B cell (primary cell): ENCODE measurements around the gene EHD4. TPM values are rescaled to one million over a fixed set of nuclear protein-coding genes. Genes with fewer than 3 reads are reported as not detected.
A peak's percentile ranks its signal among the peaks of the same experiment; 100 is the strongest.

Source experiments
- ATAC-seq: fragments of 200-7000 bp; cut with Tn5 transposase; one replicate; pipeline ENCODE4 v1.10.0; 2021; ENCODE audit warnings: low read depth, mild to moderate bottlenecking, moderate number of reproducible peaks, moderate library complexity
- CTCF ChIA-PET: fragments of 350-600 bp; sonication (Branson Sonifier 250); formaldehyde crosslinking; loops from one replicate; lab custom pipeline; 2021; ENCODE audit warnings: antibody characterized with exemption, inconsistent platforms; lab: Charles Lee
- POLR2A ChIA-PET: fragments of 350-600 bp; sonication (Branson Sonifier 250); formaldehyde crosslinking; loops from one replicate; lab custom pipeline; 2021; ENCODE audit warnings: antibody characterized with exemption; lab: Charles Lee
- DNase-seq: peaks from one replicate; pipeline ENCODE4 v3.0.0; 2013
- H2AFZ ChIP-seq: 2 replicates; pipeline ENCODE4 v1.6.1; 2012; ENCODE audit warnings: mild to moderate bottlenecking, low read depth, low read length; ENCODE audit not compliant: insufficient read depth, poor library complexity, severe bottlenecking
- H3K27ac ChIP-seq, 2 donors: 1 replicate in 1 of 2; 2 replicates in 1 of 2; pipeline ENCODE4 v1.5.1; 2012 to 2013; ENCODE audit warnings: low read length in 2 of 2, mild to moderate bottlenecking in 2 of 2, moderate library complexity in 1 of 2
- H3K27me3 ChIP-seq, 4 experiments: fragments of 200-600 bp in 1 of 4; sonication (generic) in 1 of 4; replicated peaks in 1 of 4; 1 replicate in 2 of 4; 2 replicates in 2 of 4; pipeline versions ENCODE4 v1.6.1 to v1.7.0; 2013 to 2016; ENCODE audit warnings: low read length in 3 of 4, mild to moderate bottlenecking in 2 of 4, mixed read lengths in 1 of 4, moderate library complexity in 1 of 4; ENCODE audit not compliant: insufficient read depth in 4 of 4, control insufficient read depth in 3 of 4; ENCODE audit errors: control extremely low read depth in 1 of 4
- H3K36me3 ChIP-seq, 2 experiments: replicated peaks in 1 of 2; 1 replicate in 1 of 2; 2 replicates in 1 of 2; pipeline versions ENCODE4 v1.6.1 to v1.7.1; 2013; ENCODE audit warnings: low read length in 1 of 2; ENCODE audit not compliant: insufficient read depth in 2 of 2, control insufficient read depth in 1 of 2; ENCODE audit errors: control extremely low read depth in 1 of 2, extremely low read depth in 1 of 2
- H3K4me1 ChIP-seq, 2 donors: fragments of 200-600 bp in 1 of 2; sonication (generic) in 1 of 2; 1 replicate in 1 of 2; 2 replicates in 1 of 2; pipeline versions ENCODE4 v1.5.1 to v1.6.1; 2013 to 2017; ENCODE audit warnings: low read length in 2 of 2; ENCODE audit not compliant: control insufficient read depth in 2 of 2, insufficient read depth in 2 of 2
- H3K4me2 ChIP-seq: replicated peaks from 2 replicates; pipeline ENCODE3; 2012; ENCODE audit warnings: mild to moderate bottlenecking, low read depth, low read length; ENCODE audit not compliant: poor library complexity, severe bottlenecking
- H3K4me3 ChIP-seq, 5 experiments: fragments of 200-600 bp in 1 of 5; sonication (generic) in 1 of 5; 1 replicate in 3 of 5; 2 replicates in 2 of 5; pipeline versions ENCODE4 v1.5.1 to v1.7.0; 2011 to 2016; ENCODE audit warnings: low read length in 4 of 5, mild to moderate bottlenecking in 4 of 5, low read depth in 2 of 5, control low read depth in 1 of 5, moderate library complexity in 1 of 5; ENCODE audit not compliant: insufficient read depth in 1 of 5; ENCODE audit errors: control extremely low read depth in 1 of 5, extremely low read depth in 1 of 5
- H3K79me2 ChIP-seq: fragments of 200-600 bp; sonication (generic); one replicate; pipeline ENCODE4 v1.6.0; 2016; ENCODE audit warnings: low read length; ENCODE audit not compliant: control insufficient read depth, insufficient read depth
- H3K9ac ChIP-seq: fragments of 200-600 bp; sonication (generic); 2 replicates; pipeline ENCODE4 v1.6.1; 2017; ENCODE audit warnings: mild to moderate bottlenecking, low read length, moderate library complexity
- H3K9me3 ChIP-seq, 3 donors: one replicate each; pipeline versions ENCODE4 v1.6.1 to v1.7.1; 2013; ENCODE audit warnings: low read length in 2 of 3; ENCODE audit not compliant: control insufficient read depth in 2 of 3, insufficient read depth in 1 of 3; ENCODE audit errors: control extremely low read depth in 1 of 3
- H4K20me1 ChIP-seq: 2 replicates; pipeline ENCODE4 v1.6.0; 2012; ENCODE audit warnings: mild to moderate bottlenecking, low read length; ENCODE audit not compliant: insufficient read depth, control insufficient read depth, poor library complexity, severe bottlenecking
- H3K27ac Mint-ChIP-seq: one replicate; pipeline ENCODE4 v1.8.0; 2021; ENCODE audit warnings: mixed read lengths
- H3K27me3 Mint-ChIP-seq: one replicate; pipeline ENCODE4 v1.8.0; 2021; ENCODE audit warnings: mixed read lengths
- H3K4me1 Mint-ChIP-seq: one replicate; pipeline ENCODE4 v1.8.0; 2021; ENCODE audit warnings: mixed read lengths
- H3K4me3 Mint-ChIP-seq: one replicate; pipeline ENCODE4 v1.8.0; 2021; ENCODE audit warnings: mixed read lengths
- H3K9me3 Mint-ChIP-seq: one replicate; pipeline ENCODE4 v1.8.0; 2022; ENCODE audit warnings: mixed read lengths; ENCODE audit not compliant: insufficient read depth
- CTCF ChIP-seq: fragments of 200-600 bp; IDR thresholded peaks from one replicate; pipeline ENCODE4 v1.8.0; 2022; ENCODE audit warnings: antibody characterized with exemption, mild to moderate bottlenecking
- EZH2 ChIP-seq: IDR thresholded peaks from 2 replicates; pipeline ENCODE4 v1.6.1; 2012; ENCODE audit warnings: borderline replicate concordance, low read depth, mild to moderate bottlenecking, moderate library complexity, low read length; ENCODE audit not compliant: insufficient read depth, poor library complexity, severe bottlenecking
- WGBS: methylation state at CpG from one replicate; pipeline ENCODE4 v1.1.5; 2013; ENCODE audit warnings: missing lambda C conversion rate; ENCODE audit not compliant: insufficient coverage; 5-methylcytosine and 5-hydroxymethylcytosine counted together
- intact Hi-C: fragments of 100-400 bp; cut with micrococcal nuclease; formaldehyde crosslinking; loops from one replicate; pipeline ENCODE4 v1.10.0; 2022
- polyA plus RNA-seq: library from polyadenylated mRNA; depleted of rRNA; stranded (reverse); fragments of >200 nt; gene quantifications from 2 replicates; pipeline ENCODE4 v1.2.3, GENCODE V29; 2012
- total RNA-seq, 2 donors: library from RNA; stranded (reverse); fragments of 120-200 nt in 1 of 2; gene quantifications; 1 replicate in 1 of 2; 2 replicates in 1 of 2; pipeline versions ENCODE4 v1.2.3 to v1.2.4, GENCODE V29; 2013 to 2022

The EHD4 gene
- total and polyA plus RNA-seq, 2 donors (not counting 1 experiment from before 2014, with no cell fraction given) = 3.1 to 12.7 TPM

GRCh38 chr15:41881550-41881919 lies 90.8 kb downstream of the EHD4 start:
- ChIA-PET POLR2A (no interaction called here), CTCF (interaction anchor here (1.4 to 1.5 kb wide), 2 partner anchors 11 to 23 kb away, joined by 4 to 5 read pairs; no protein-coding TSS in a partner anchor)
- peaks cover 17% of the 10 kb centered on the region for H3K4me1 Mint-ChIP-seq
- peak overlapping the region; percentile 28 for H2AFZ ChIP-seq
- H3K27ac Mint-ChIP-seq = no peak overlapping the region
- no peaks in the 10 kb centered on the region for H3K9me3 ChIP-seq
- H3K4me2 ChIP-seq = peak overlapping the region; percentile 57
- intact Hi-C loops = no loop called here
- TF ChIP-seq EZH2 (no peak), CTCF (no peak)
- ATAC-seq (no peak), DNase-seq (no peak)
- H4K20me1 ChIP-seq = no peaks in the 10 kb centered on the region
- WGBS = 54% methylated on average over 10 of the region's 10 CpGs
- no peak overlapping the region for H3K4me3 ChIP-seq
- peaks cover 16 to 17% of the 10 kb centered on the region in 2 donors for H3K4me1 ChIP-seq
- no peak overlapping the region for H3K9ac ChIP-seq
- peaks cover 0 to 29% (median 3%) of the 10 kb centered on the region in 4 experiments for H3K27me3 ChIP-seq
- no peaks in the 10 kb centered on the region for H3K9me3 Mint-ChIP-seq
- peak overlapping the region; percentile 64 for H3K4me3 Mint-ChIP-seq
- peaks cover 20% of the 10 kb centered on the region for H3K27me3 Mint-ChIP-seq
- no peaks in the 10 kb centered on the region for H3K79me2 ChIP-seq
- H3K27ac ChIP-seq = no peak overlapping the region
- H3K36me3 ChIP-seq = no peaks in the 10 kb centered on the region

GRCh38 chr15:41881086-41881485 lies 91.3 kb downstream of the EHD4 start:
- Histone ChIP-seq H3K36me3 (no peaks in the 10 kb centered on the region), H3K27ac (no peak overlapping the region), H3K9ac (no peak overlapping the region), H4K20me1 (no peaks in the 10 kb centered on the region), H3K4me2 (no peak overlapping the region), H3K4me1 (peaks cover 16 to 21% of the 10 kb centered on the region in 2 donors), H3K4me3 (no peak overlapping the region), H2AFZ (no peak overlapping the region), H3K9me3 (no peaks in the 10 kb centered on the region), H3K27me3 (peaks cover 0 to 29% (median 3%) of the 10 kb centered on the region in 4 experiments), H3K79me2 (no peaks in the 10 kb centered on the region)
- ATAC-seq (no peak), DNase-seq (no peak)
- H3K4me1 Mint-ChIP-seq = peaks cover 19% of the 10 kb centered on the region
- no peak overlapping the region for H3K27ac Mint-ChIP-seq
- H3K4me3 Mint-ChIP-seq = peak overlapping the region; percentile 64
- intact Hi-C loops = no loop called here
- TF ChIP-seq CTCF (no peak), EZH2 (no peak)
- POLR2A ChIA-PET = no interaction called here
- H3K27me3 Mint-ChIP-seq = peaks cover 22% of the 10 kb centered on the region
- CTCF ChIA-PET = interaction anchor here (1.4 to 1.5 kb wide), 2 partner anchors 11 to 24 kb away, joined by 4 to 5 read pairs; no protein-coding TSS in a partner anchor
- WGBS = 90% methylated on average over 6 of the region's 8 CpGs
- no peaks in the 10 kb centered on the region for H3K9me3 Mint-ChIP-seq
